NCI-H2196 (cell line): ENCODE measurements around the gene SOCS1.

Experiments used
- DNase-seq: peaks from one replicate; lab custom pipeline; 2025; ENCODE audit not compliant: unreplicated experiment; lab: John Stamatoyannopoulos, UW

SOCS1 gene

GRCh38 chr16:11248133-11248532 is 7.9 kb downstream of the SOCS1 start:
- DNase-seq, result no peak

- DNase-seq, result no peak
Measured at GRCh38 chr16:11245988-11246387, 10.0 kb downstream of the SOCS1 start.

- no peak for DNase-seq
Measured at GRCh38 chr16:11245222-11245737, 10.7 kb downstream of the SOCS1 start.

- no peak for DNase-seq
Measured at GRCh38 chr16:11242658-11243057, 13.3 kb downstream of the SOCS1 start.

- DNase-seq, result no peak
Measured at GRCh38 chr16:11241480-11242204, 14.4 kb downstream of the SOCS1 start.

GRCh38 chr16:11240636-11241473 is 15.1 kb downstream of the SOCS1 start:
- DNase-seq, result peak; percentile 53

- no peak for DNase-seq
Measured at GRCh38 chr16:11239644-11240632, 16.1 kb downstream of the SOCS1 start.

- DNase-seq, result no peak
Measured at GRCh38 chr16:11238272-11239202, 17.5 kb downstream of the SOCS1 start.

GRCh38 chr16:11236461-11237254 is 19.3 kb downstream of the SOCS1 start:
- DNase-seq, result no peak

GRCh38 chr16:11235703-11235991 is 20.4 kb downstream of the SOCS1 start:
- DNase-seq, result no peak

- no peak for DNase-seq
Measured at GRCh38 chr16:11234884-11235702, 20.9 kb downstream of the SOCS1 start.

GRCh38 chr16:11233727-11234376 is 22.2 kb downstream of the SOCS1 start:
- DNase-seq, result no peak

GRCh38 chr16:11232852-11233726 is 22.9 kb downstream of the SOCS1 start:
- no peak for DNase-seq

- no peak for DNase-seq
Measured at GRCh38 chr16:11232302-11232851, 23.6 kb downstream of the SOCS1 start.

- no peak for DNase-seq
Measured at GRCh38 chr16:11231367-11231970, 24.5 kb downstream of the SOCS1 start.

GRCh38 chr16:11229906-11230305 is 26.1 kb downstream of the SOCS1 start:
- peak; percentile 83 for DNase-seq
